RCC 7860 (cell line): Measurements from ENCODE around the gene PHF3.

Experiments
- DNase-seq: peaks from one replicate; pipeline ENCODE4 v3.0.0-alpha.2; 2015; ENCODE audit warnings: low spot score
- FAIRE-seq: peaks from 2 replicates; lab custom pipeline; 2012; peaks lifted over from hg19 to GRCh38; lab: Jason Lieb, UNC

The PHF3 gene

DNA sequence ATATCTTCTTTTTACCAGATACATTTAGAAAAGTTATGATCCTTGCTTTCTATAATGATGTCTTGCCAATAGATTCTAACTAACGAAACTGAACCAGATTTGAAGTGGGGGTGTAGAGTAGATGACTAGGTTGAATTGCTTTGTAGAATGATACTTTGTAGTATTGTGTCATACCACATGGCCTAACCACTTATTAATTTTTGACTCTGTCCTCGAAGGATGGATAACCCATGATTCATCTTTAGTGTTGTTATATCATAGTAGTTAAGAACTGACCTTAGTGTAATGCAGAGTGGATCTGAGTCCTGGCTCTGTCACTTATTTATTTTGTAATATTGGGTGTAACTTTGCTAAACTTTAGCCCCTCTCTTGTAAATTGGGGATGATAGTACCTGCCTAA lies 4.5 kb downstream of the PHF3 start:
- FAIRE-seq: peak; percentile 96
- DNase-seq: peak; percentile 73

- DNase-seq: no peak
- FAIRE-seq: no peak
Observed at GRCh38 chr6:63643862-63644261, 8.3 kb downstream of the PHF3 start.

DNA sequence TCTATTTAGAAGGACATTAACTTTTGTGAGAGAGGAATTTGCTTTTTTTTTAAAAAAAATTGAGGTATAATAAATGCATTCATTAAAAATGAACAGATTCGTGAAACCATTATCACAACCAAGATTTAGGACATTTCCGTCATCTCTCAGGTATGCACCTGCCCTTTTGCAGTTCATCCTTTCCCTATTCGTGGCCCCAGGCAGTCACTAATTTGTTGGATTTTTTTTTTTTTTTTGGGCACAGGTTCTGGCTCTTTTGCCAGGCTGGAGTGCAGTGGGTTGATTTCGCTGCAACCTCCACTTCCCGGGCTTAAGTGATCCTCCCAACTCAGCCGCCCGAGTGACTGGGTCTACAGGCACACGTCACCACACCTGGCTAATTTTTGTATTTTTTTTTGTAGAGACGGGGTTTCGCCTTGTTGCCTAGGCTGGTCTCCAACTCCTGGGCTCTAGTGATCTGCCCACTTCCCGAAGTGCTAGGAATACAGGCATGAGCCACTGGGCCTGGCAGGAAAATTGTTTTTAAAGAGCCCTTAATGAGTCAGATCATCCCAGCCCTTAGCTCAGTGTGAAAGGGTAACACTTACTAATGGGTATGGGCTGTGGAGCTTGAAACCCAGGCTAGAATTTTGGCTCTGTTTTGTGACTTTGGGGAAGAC lies 9.2 kb downstream of the PHF3 start:
- FAIRE-seq (peak; percentile 71), DNase-seq (peak; percentile 53)

GRCh38 chr6:63649269-63649668 lies 13.7 kb downstream of the PHF3 start:
- DNase-seq (no peak), FAIRE-seq (no peak)

DNA sequence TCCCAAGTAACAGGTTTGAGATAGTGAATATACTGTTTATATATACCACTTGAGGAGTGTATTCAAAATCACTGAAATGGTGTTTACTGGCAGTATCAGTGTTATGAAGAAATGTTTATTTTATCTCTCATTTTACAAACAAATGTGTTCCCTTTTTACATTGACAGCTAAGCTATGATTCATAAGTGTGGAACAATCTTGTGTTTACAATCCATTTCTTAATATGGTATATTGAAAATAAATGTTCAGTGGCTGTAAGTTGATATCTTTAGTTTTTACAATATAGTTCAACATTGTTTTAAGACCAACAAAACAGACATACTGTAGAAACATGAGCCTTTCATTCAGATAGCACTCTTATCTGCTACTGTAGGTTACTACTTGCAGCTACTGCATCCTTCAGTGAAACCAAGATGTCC lies 14.3 kb downstream of the PHF3 start:
- no peak for FAIRE-seq
- DNase-seq: no peak

DNA sequence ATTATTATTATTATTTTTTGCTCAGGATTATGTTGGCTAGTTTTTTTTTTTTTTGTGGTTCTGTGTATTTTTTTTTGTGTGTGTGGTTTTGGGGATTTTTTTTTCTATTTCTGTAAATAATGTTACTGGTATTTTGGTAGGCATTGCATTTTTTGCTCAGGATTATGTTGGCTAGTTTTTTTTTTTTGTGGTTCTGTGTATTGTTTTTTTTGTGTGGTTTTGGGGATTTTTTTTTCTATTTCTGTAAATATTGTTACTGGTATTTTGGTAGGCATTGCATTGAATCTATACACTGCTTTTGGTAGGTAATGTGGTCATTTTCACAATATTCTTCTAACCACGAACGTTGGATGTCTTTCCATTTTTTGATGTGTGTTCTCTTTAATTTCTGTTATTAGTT lies 17.4 kb downstream of the PHF3 start:
- DNase-seq: no peak
- no peak for FAIRE-seq

DNA sequence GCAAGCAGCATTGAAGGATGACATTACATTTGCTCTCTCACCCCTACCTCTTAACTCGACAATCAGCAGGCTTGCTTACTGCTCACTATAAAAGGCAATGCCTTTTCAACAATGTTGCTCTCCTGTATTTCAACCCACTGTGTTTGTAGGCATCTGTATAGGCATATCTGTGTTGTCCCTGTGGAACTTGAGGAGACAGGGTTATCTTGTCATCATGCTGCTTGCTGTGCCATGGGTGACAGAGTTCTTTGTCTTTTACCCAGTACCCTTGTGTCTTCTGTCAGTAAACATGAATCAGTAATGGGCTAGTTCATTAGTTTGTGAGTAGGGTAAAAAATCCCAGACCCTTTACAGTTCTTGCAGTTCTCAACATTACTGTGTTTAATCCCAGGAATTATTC lies 25.2 kb downstream of the PHF3 start:
- DNase-seq: no peak
- FAIRE-seq: no peak

DNA sequence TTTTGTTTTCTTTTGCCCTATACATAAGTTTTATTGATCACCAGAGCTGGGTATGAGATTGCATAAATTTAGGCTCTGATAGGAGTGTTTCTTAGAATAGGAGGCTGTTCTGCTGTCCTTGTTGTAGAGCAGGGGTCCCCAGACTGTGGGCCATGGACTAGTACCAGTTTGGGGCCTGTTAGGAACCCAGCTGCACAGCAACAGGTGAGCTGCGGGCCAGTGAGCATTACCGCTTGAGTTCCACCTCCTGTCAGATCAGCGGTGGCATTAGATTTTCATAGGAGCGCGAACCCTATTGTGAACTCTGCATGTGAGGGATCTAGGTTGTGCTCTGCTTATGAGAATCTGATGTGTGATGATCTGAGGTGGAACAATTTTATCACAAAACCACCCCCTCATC lies 26.2 kb downstream of the PHF3 start:
- no peak for FAIRE-seq
- no peak for DNase-seq

DNA sequence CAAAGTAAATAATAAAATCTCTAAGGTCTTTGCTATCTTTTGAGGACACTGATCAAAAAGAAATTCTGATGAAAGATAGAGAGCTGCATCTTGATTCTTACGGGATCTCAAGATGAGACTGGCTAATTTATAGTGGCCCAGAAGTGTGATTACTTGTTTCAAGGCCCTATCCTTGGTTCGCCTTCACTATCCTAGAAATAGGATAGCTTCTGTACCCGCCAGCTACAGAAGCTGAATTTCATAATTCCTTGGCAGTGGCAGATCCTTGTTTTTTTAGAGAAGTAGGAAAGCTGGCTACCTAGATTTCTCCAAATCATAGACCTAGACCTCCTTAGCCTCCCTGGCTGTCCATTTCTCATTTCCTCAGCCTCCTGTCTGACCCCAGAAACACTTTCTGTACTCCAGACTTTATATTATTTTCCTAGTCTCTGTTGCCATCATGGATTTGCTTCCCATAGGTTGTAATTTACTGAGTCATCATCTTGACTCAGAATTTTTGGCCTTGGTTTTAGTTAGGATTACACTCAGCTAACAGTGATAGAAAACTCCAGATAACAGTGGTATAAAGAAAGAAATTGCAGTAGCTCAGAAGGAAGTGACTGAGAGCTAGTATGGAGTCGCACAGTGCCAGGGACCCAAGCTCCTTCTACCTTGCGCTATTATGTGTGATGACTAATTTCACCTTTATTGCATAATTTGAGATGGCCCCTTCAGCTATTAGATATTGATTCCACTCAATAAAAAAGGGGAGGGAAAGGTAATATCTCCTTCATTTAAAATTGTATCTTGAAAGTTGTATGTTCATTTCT lies 27.7 kb downstream of the PHF3 start:
- peak; percentile 82 for FAIRE-seq
- peak; percentile 74 for DNase-seq

- DNase-seq: no peak
- no peak for FAIRE-seq
Observed at GRCh38 chr6:63663956-63664281, 28.3 kb downstream of the PHF3 start.

GRCh38 chr6:63671098-63671754 lies 35.6 kb downstream of the PHF3 start:
- DNase-seq: no peak
- FAIRE-seq: no peak

GRCh38 chr6:63672582-63673129 lies 37.1 kb downstream of the PHF3 start:
- no peak for FAIRE-seq
- no peak for DNase-seq

GRCh38 chr6:63673692-63674091 lies 38.1 kb downstream of the PHF3 start:
- DNase-seq: no peak
- no peak for FAIRE-seq

- DNase-seq: no peak
- FAIRE-seq: no peak
Observed at GRCh38 chr6:63674635-63675034, 39.0 kb downstream of the PHF3 start.

DNA sequence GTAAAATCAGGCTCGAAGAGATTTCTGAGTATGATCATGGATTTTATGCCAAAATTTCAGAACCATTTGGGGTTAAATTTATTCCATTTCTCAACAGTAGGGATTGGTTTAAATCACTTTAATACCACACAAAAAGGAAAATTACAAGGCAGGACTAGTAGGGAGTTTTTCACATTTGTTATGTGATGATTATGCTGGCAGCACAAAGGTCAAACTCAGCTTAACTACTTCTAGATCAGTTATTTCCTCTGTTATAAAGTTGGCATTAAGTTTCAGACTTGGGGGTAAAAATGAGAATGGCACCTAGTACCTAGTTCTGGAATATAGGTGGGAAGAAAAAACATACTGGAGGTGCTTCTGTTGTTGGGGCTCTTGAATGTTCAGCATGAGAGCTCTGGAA lies 39.5 kb downstream of the PHF3 start:
- FAIRE-seq (no peak), DNase-seq (no peak)

GRCh38 chr6:63676412-63677114 lies 41.0 kb downstream of the PHF3 start:
- FAIRE-seq (no peak), DNase-seq (no peak)

DNA sequence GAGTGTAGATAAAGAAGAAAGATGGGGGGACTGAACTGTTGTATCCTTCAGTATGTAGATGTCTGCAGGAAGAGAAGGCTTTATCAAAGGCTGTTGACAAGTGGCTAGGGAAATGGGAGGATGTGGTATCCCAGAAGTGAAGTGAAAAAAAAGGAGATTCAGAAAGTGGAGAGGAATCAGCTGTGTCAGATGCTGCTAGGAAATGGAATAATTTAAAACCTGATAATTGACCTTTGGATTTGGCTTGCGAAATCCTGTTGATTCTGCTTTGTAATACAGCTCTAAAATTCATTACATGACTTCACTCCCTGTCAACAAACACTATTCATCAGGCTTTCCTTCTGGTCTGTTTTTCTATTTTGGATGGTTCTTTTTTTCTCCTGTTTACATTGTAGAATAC lies 41.7 kb downstream of the PHF3 start:
- DNase-seq: no peak
- FAIRE-seq: no peak

- FAIRE-seq: no peak
Observed at GRCh38 chr6:63683071-63683603, 47.5 kb downstream of the PHF3 start.

DNA sequence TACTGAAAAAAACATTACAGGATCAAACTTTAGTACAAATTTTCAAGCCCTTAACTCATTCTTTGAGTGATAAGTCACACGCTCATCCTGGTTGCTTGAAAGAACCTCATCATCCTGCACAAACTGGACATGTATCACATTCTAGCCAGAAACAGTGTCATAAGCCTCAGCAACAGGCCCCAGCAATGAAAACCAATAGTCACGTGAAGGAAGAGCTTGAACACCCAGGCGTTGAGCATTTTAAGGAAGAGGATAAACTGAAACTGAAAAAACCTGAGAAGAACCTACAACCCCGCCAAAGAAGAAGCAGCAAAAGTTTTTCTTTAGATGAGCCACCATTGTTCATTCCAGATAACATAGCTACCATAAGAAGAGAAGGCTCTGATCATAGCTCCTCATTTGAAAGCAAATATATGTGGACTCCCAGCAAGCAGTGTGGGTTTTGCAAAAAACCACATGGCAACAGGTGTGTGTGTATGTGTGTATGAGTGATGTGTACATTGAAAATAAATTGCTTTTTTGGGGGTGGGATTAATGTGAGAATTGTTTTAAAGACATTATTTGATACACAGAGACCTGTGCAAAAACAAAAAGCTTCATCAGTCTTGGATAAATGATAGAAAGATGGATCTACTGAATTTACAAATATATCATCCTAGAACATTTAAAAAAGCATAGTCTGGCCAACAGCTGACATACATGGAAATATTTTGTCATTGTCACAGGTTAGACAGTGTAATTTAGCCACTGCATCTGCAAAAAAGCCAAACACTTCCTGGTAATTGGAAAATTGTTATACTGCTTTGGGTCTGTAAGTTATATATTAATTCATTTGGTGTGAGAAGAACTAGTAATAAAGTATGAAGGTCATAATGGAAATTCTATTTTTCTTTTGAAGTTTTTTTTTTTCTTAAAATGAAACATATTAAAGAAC lies 50.1 kb downstream of the PHF3 start:
- no peak for FAIRE-seq
- no peak for DNase-seq

More at GRCh38 chr6:63683071-63683603, 47.5 kb downstream of the PHF3 start:
- DNase-seq: no peak

- FAIRE-seq: no peak
- no peak for DNase-seq
Observed at GRCh38 chr6:63689421-63689820, 53.8 kb downstream of the PHF3 start.
